ENCODE results near the gene C2CD4D. TPM values are rescaled to one million over a fixed set of nuclear protein-coding genes. Genes with fewer than 3 reads are reported as not detected.
A peak's percentile ranks its signal among the peaks of the same experiment; 100 is the strongest.

Gene C2CD4D
- polyA plus RNA-seq, 2 of the 4 experiments (the other 2 are of a cell fraction), result not detected

DNA sequence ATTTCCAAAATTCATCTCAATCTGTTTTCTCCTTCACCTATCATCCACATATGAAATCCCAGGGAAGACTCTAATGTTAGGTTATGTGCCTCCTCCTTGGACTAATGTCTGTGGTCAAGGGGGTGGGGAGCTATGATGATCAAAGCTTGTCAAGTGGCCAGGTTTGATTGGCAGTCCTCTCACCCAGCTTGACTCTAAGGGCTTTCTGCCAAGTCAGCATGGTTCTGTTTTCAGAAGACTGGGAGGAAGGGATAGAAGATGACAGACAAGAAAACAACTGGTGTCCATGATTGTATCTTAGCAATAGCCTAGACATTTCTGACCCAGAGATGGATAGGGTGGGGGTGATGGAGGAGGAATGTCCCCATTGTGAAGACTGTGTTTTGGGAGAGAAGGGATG lies 23.0 kb upstream of the C2CD4D start:
- Histone ChIP-seq H3K4me3 (no peak overlapping the region), H3K4me1 (no peaks in the 10 kb centered on the region), H3K4me2 (no peak overlapping the region), H3K9me3 (no peaks in the 10 kb centered on the region), H3K27ac (no peak overlapping the region)
- no peak for ATAC-seq
- TF ChIP-seq RCOR1 (IDR thresholded peaks at IDR 0.05; ENCODE audit: low read depth, low read length), result no peak
- TF ChIP-seq MAFK (IDR thresholded peaks at IDR 0.05; ENCODE audit: partially characterized antibody), result peak; percentile 89
- ChIA-PET POLR2A (no interaction called here), CTCF (no interaction called here)
- no peak for DNase-seq (ENCODE audit: low read depth in 1 of 2, low spot score in 1 of 2)
- no peak for FAIRE-seq

- 66% methylated on average over 7 of the region's 7 CpGs for WGBS (ENCODE audit: missing lambda C conversion rate)
- Histone ChIP-seq H3K4me2 (no peak overlapping the region), H3K27ac (no peak overlapping the region), H3K9me3 (no peaks in the 10 kb centered on the region), H3K4me1 (no peaks in the 10 kb centered on the region), H3K4me3 (no peak overlapping the region)
- ATAC-seq (no peak), FAIRE-seq (no peak), DNase-seq (ENCODE audit: low read depth in 1 of 2, low spot score in 1 of 2) (no peak)
- POLR2A ChIA-PET, result no interaction called here
- TF ChIP-seq CBX8 (IDR thresholded peaks at IDR 0.05) (no peak), ZNF302 (CRISPR knock-in tag; IDR thresholded peaks at IDR 0.05) (no peak), KDM1A (IDR thresholded peaks at IDR 0.05; ENCODE audit: low read depth) (no peak), JUNB (IDR thresholded peaks at IDR 0.05) (no peak), HES2 (IDR thresholded peaks at IDR 0.05) (no peak), RFX5 (IDR thresholded peaks at IDR 0.05) (no peak), CHD4 (IDR thresholded peaks at IDR 0.05; ENCODE audit: borderline replicate concordance) (no peak), TFCP2L1 (CRISPR knock-in tag; IDR thresholded peaks at IDR 0.05) (no peak), EHF (CRISPR knock-in tag; IDR thresholded peaks at IDR 0.05) (no peak), NR3C1 (IDR thresholded peaks at IDR 0.05) (no peak), EHMT2 (IDR thresholded peaks at IDR 0.05; ENCODE audit: low read depth) (no peak), HEYL (CRISPR knock-in tag; IDR thresholded peaks at IDR 0.05) (no peak), ATOH8 (CRISPR knock-in tag; IDR thresholded peaks at IDR 0.05; ENCODE audit: low read depth) (no peak), GATA3 (IDR thresholded peaks at IDR 0.05; ENCODE audit: borderline replicate concordance) (no peak), BCL3 (IDR thresholded peaks at IDR 0.05) (no peak)
- TF ChIP-seq, protein P1, sequence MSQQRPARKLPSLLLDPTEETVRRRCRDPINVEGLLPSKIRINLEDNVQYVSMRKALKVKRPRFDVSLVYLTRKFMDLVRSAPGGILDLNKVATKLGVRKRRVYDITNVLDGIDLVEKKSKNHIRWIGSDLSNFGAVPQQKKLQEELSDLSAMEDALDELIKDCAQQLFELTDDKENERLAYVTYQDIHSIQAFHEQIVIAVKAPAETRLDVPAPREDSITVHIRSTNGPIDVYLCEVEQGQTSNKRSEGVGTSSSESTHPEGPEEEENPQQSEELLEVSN (IDR thresholded peaks at IDR 0.05; ENCODE audit: borderline replicate concordance, low read depth), result no peak
- TF ChIP-seq, protein P2, sequence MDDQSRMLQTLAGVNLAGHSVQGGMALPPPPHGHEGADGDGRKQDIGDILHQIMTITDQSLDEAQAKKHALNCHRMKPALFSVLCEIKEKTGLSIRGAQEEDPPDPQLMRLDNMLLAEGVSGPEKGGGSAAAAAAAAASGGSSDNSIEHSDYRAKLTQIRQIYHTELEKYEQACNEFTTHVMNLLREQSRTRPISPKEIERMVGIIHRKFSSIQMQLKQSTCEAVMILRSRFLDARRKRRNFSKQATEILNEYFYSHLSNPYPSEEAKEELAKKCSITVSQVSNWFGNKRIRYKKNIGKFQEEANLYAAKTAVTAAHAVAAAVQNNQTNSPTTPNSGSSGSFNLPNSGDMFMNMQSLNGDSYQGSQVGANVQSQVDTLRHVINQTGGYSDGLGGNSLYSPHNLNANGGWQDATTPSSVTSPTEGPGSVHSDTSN (IDR thresholded peaks at IDR 0.05), result no peak
- CTCF ChIA-PET, result interaction anchor here (1.0 to 1.9 kb wide), 3 partner anchors 16 to 73 kb away, joined by 3 to 7 read pairs (median 3); no protein-coding TSS in a partner anchor
These were observed 21.0 kb upstream of the C2CD4D start for GRCh38 chr1:151860504-151861187.

DNA sequence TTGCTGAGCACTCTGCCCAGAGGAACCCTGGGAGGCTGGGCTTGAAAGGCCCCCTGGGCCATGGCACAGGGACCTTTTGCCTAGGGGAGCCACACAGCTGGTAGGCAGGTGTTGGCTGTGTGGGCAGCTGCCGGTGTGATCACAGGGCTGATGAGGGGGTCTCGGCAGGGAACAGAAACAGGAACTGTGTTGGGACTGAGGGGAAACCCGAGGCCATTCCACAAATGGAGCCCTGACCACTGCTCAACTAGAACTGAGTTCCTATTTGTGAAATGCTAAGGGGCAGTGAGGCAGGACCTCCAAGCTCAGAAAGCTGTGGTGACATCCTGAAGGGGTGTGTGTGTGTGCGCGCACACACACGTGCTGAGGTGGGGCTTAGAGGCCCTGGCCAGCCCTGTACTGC lies 20.3 kb upstream of the C2CD4D start:
- H3K4me3 ChIP-seq, result no peak overlapping the region
- 73% methylated on average over 6 of the region's 6 CpGs for WGBS (ENCODE audit: missing lambda C conversion rate)
- no peaks in the 10 kb centered on the region for H3K4me1 ChIP-seq
- CTCF ChIA-PET, result interaction anchor here (1.4 to 1.9 kb wide), 2 partner anchors 20 to 23 kb away, joined by 4 to 7 read pairs; partner anchors contain the start of gene C2CD4D
- POLR2A ChIA-PET, result no interaction called here
- no peak overlapping the region for H3K27ac ChIP-seq
- no peak for TF ChIP-seq ZSCAN20 (CRISPR knock-in tag; IDR thresholded peaks at IDR 0.05)
- no peak for TF ChIP-seq CHD2 (IDR thresholded peaks at IDR 0.05; ENCODE audit: low read length, partially characterized antibody)
- no peak for TF ChIP-seq MYC (IDR thresholded peaks at IDR 0.05; ENCODE audit: borderline replicate concordance, low read length)
- no peak for TF ChIP-seq ESRRA (IDR thresholded peaks at IDR 0.05; ENCODE audit: borderline replicate concordance, low read length)
- no peak for TF ChIP-seq EHMT2 (IDR thresholded peaks at IDR 0.05; ENCODE audit: low read depth)
- TF ChIP-seq HOXB5 (CRISPR knock-in tag; IDR thresholded peaks at IDR 0.05), result no peak
- no peak for TF ChIP-seq HDAC2 (IDR thresholded peaks at IDR 0.05)
- TF ChIP-seq HEYL (CRISPR knock-in tag; IDR thresholded peaks at IDR 0.05), result no peak
- TF ChIP-seq NR3C1 (IDR thresholded peaks at IDR 0.05), result no peak
- no peak for TF ChIP-seq ELK1 (IDR thresholded peaks at IDR 0.05; ENCODE audit: low read depth, low read length)
- TF ChIP-seq RFX5 (IDR thresholded peaks at IDR 0.05), result no peak
- TF ChIP-seq HES2 (IDR thresholded peaks at IDR 0.05), result no peak
- TF ChIP-seq BHLHE40 (IDR thresholded peaks at IDR 0.05; ENCODE audit: low read depth, low read length), result no peak
- TF ChIP-seq NPAS2 (CRISPR knock-in tag; IDR thresholded peaks at IDR 0.05; ENCODE audit: borderline replicate concordance), result no peak
- TF ChIP-seq TFCP2L1 (CRISPR knock-in tag; IDR thresholded peaks at IDR 0.05), result no peak
- TF ChIP-seq ZFP36 (IDR thresholded peaks at IDR 0.05; ENCODE audit: borderline replicate concordance, partially characterized antibody), result no peak
- TF ChIP-seq EHF (CRISPR knock-in tag; IDR thresholded peaks at IDR 0.05), result no peak
- TF ChIP-seq FOSB (CRISPR knock-in tag; IDR thresholded peaks at IDR 0.05), result no peak
- H3K4me2 ChIP-seq, result no peak overlapping the region
- no peaks in the 10 kb centered on the region for H3K9me3 ChIP-seq
- DNase-seq (ENCODE audit: low read depth in 1 of 2, low spot score in 1 of 2) (no peak), ATAC-seq (no peak; a peak in 1 of 6 replicates), FAIRE-seq (no peak)
